IPS-18c (cell line): Measurements from ENCODE around the gene MOCS1.

Source experiments
- H3K4me3 ChIP-seq: 2 replicates; pipeline ENCODE4 v1.7.0; 2013; ENCODE audit warnings: low read depth, mild to moderate bottlenecking, low read length, moderate library complexity; ENCODE audit not compliant: insufficient read depth
- H3K9me3 ChIP-seq: one replicate; pipeline ENCODE4 v1.6.1; 2013; ENCODE audit warnings: mild to moderate bottlenecking, low read length, moderate library complexity; ENCODE audit not compliant: control insufficient read depth, insufficient read depth

Gene MOCS1

GRCh38 chr6:39952167-39952566 lies 17.9 kb upstream of the MOCS1 start:
- H3K9me3 ChIP-seq, result no peaks in the 10 kb centered on the region
- H3K4me3 ChIP-seq, result no peak overlapping the region

- no peak overlapping the region for H3K4me3 ChIP-seq
- no peaks in the 10 kb centered on the region for H3K9me3 ChIP-seq
Observed at GRCh38 chr6:39951716-39952115, 17.5 kb upstream of the MOCS1 start.

DNA sequence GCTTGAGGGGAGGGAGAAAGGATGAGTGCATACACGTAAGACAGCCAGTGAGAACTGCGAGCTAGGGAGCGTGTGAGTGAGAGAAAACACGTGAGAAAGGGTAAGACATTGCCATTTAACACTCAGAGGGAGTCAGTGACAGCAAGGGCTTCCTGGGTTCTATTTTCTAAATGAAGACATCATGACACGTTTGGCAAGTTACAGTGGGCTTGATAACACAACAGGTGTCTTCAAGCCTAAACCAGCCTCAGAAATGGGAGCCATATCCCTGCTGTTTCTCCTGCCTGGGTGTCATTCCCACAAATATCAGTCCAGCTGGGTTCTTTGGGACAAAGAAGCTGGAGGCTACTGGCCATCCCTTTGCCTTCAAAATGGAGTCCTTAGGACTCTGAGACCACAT lies 16.9 kb upstream of the MOCS1 start:
- Histone ChIP-seq H3K9me3 (no peaks in the 10 kb centered on the region), H3K4me3 (no peak overlapping the region)

DNA sequence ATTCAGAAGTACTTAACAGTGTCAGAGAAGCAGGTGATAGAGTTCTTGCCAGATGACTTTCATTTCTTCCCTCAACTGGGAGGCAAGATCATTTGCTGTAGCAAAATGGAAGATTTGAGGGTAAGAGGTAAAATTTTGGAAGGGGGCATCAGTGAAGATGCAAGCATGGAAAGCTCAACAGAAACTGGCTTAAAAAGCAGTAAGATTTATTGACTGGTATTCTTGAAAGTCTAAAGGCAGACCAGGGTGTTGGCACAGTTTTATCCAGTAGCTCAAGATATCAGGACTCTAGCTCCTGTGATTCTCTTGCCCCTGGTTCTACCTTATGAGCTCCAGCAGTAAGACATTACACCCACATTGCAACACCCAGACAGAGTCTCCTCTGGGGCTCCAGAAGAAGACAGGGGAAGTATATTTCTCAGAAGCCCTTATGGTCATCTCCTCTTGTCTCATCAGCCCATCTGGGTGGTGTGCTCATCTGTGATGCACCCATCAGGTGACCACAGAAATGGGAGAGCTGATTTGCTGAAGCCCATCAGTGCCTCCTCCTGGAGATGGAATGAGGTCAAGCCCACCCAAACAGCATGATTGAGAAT lies 16.0 kb upstream of the MOCS1 start:
- Histone ChIP-seq H3K9me3 (no peaks in the 10 kb centered on the region), H3K4me3 (no peak overlapping the region)

- H3K4me3 ChIP-seq, result no peak overlapping the region
- no peaks in the 10 kb centered on the region for H3K9me3 ChIP-seq
Observed at GRCh38 chr6:39948199-39948791, 14.0 kb upstream of the MOCS1 start.

DNA sequence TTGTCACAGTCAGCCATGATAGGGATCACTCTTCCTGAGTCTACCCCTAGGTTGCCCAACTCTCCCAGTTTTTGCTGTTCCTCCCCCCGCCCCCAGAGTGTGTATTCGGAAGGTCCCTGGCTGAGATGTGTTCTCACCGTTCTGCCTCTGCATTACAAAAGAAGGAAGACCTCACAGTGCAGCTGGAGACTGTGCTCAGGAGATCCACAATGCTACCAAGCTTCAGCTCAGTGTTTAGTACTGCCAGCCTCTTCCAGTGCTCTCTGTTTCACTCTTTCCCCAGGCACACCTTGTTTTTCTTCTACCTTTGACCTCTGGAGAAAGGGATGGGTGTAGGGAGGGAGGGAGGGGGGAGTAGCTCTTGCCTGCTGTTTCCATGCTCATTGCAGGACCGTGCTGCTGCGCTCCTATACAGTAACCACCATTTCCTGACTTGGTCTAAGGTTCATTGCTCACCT lies 13.4 kb upstream of the MOCS1 start:
- Histone ChIP-seq H3K9me3 (no peaks in the 10 kb centered on the region), H3K4me3 (no peak overlapping the region)

DNA sequence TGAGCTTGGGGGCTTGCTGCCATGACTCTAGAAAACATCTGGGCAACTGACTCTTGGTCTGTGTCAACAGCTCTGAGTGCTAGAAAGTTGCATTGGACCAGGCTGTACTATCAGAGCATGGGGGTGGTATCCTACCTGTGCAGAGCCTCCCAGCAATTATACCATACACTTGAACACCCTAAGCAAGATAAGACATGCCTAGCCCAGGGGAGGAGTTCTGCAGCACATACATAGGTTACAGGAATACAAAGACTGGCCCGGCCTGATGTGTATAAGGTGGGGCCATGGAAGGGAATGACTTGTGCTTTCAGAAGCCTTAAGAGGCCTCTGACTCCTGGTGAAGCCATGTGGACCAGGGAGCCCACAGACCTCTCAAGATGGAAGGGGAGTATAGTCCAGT lies 11.4 kb upstream of the MOCS1 start:
- Histone ChIP-seq H3K9me3 (no peaks in the 10 kb centered on the region), H3K4me3 (no peak overlapping the region)

GRCh38 chr6:39942903-39943580 lies 8.8 kb upstream of the MOCS1 start:
- Histone ChIP-seq H3K9me3 (no peaks in the 10 kb centered on the region), H3K4me3 (no peak overlapping the region)

- H3K9me3 ChIP-seq, result no peaks in the 10 kb centered on the region
- H3K4me3 ChIP-seq, result no peak overlapping the region
Observed at GRCh38 chr6:39941820-39942219, 7.6 kb upstream of the MOCS1 start.

GRCh38 chr6:39941138-39941537 lies 6.9 kb upstream of the MOCS1 start:
- Histone ChIP-seq H3K4me3 (no peak overlapping the region), H3K9me3 (no peaks in the 10 kb centered on the region)

DNA sequence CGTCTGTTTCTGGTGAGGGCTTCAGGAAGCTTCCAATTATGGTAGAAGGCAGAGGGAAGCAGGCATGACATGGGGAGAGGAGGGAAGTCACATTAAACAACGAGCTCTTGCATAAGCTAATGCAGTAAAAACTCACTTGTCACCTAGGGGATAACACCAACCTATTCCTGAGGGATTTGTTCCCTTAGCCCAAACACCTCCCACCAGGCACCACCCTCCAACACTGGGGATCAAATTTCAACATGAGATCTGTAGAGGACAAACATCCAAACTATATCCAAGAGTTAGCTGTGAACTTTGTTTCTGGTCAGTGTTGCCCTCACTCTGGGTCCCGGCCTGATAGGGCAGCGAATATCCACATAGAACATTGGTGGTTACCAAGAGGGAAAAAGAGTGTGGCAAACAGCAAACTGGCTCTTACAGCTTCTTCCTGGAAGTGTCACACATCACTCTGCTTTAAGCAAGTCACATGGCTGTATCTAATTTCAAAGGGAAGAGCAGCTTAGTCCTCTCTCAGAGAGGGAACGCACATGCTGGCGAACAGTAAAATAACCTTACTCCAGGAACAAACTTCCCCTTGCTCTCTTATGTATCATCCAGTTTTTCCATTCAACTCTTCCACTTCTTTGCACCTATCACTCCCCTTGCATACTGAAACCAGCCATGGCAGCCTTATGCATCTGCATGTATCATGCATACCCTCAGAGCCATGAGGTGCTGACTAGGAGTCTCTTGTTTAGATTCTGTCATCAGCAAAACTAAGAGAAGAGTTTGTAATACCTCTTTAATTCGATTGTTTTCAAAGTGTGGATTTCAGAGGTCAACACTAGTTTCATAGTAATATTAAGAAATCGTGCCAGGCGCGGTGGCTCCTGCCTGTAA lies 4.8 kb upstream of the MOCS1 start:
- H3K9me3 ChIP-seq, result no peaks in the 10 kb centered on the region
- no peak overlapping the region for H3K4me3 ChIP-seq

GRCh38 chr6:39937686-39938333 lies 3.5 kb upstream of the MOCS1 start:
- no peak overlapping the region for H3K4me3 ChIP-seq
- no peaks in the 10 kb centered on the region for H3K9me3 ChIP-seq

- H3K9me3 ChIP-seq, result no peaks in the 10 kb centered on the region
- no peak overlapping the region for H3K4me3 ChIP-seq
Observed at GRCh38 chr6:39936857-39937256, 2.6 kb upstream of the MOCS1 start.

DNA sequence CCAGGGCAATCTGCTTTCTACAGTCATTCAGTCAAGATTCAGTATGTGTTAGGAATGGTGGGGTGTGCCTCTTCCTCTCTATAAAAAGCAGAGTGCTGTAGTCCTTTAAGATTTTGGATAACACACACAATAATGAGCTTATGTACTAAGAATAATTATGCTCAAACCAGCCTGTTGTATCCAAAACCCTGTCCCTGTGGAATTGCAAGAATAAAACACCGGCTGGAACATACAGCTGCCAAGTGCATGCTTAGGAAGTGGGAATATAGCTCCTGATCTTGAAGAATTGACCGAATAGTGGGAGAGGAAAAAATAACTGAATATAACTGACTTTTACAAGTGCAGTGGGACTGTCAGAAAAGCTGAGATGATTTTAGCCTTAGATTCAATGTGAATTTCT lies 979 bp upstream of the MOCS1 start:
- Histone ChIP-seq H3K9me3 (no peaks in the 10 kb centered on the region), H3K4me3 (no peak overlapping the region)

GRCh38 chr6:39933669-39934130 lies 562 bp downstream of the MOCS1 start:
- Histone ChIP-seq H3K4me3 (peak overlapping the region; percentile 91), H3K9me3 (no peaks in the 10 kb centered on the region)

DNA sequence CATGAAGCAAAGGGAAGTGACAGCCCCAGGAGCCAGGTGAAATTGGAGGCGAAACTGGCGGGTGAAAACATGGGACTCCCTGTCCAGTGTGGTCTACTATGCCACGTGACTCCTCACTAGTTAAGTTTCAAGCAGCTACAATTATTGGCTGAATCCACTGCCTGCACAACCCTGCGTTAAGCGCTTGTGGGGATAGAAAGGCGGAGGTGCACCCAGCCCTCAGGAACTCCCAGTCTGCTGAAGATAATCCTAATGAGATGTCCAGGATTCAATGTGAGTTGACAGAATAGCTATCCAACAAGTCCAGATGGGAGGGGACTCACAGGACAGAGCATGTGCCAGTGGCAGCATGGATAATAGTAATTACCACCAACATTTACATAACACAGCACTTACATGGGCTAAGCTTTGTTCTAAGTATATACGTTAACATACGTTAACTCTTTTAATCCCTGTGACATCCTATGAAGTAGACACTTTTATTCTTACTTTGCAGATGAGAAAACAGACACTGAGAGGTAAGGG lies 1.8 kb downstream of the MOCS1 start:
- Histone ChIP-seq H3K4me3 (no peak overlapping the region), H3K9me3 (no peaks in the 10 kb centered on the region)

GRCh38 chr6:39931607-39932006 lies 2.7 kb downstream of the MOCS1 start:
- no peaks in the 10 kb centered on the region for H3K9me3 ChIP-seq
- H3K4me3 ChIP-seq, result no peak overlapping the region
